Activated CD4-positive, alpha-beta memory T cell treated with anti-CD3 and anti-CD28 coated beads for 36 hours (primary cell): Measurements from ENCODE around the gene PLCB4. TPM values are rescaled to one million over a fixed set of nuclear protein-coding genes. Genes with fewer than 3 reads are reported as not detected.
"Not testable (repeated sequence)": the region's sequence is repeated elsewhere in the genome, so short reads cannot be mapped to it uniquely, and the experiment has no call there.

Experiments used
- CTCF ChIA-PET: fragments of 350-600 bp; sonication (Branson Sonifier 250); formaldehyde crosslinking; loops from one replicate; lab custom pipeline; 2021; ENCODE audit warnings: antibody characterized with exemption, inconsistent platforms; lab: Charles Lee
- POLR2A ChIA-PET: fragments of 350-600 bp; sonication (Branson Sonifier 250); formaldehyde crosslinking; loops from one replicate; lab custom pipeline; 2021; ENCODE audit warnings: antibody characterized with exemption; lab: Charles Lee
- DNase-seq: peaks from one replicate; pipeline ENCODE4 v3.0.0-alpha.2; 2020
- H3K27ac Mint-ChIP-seq: one replicate; pipeline ENCODE4 v1.8.0; 2021; ENCODE audit warnings: mixed read lengths
- H3K27me3 Mint-ChIP-seq: one replicate; pipeline ENCODE4 v1.8.0; 2021; ENCODE audit warnings: mixed read lengths
- H3K36me3 Mint-ChIP-seq: one replicate; pipeline ENCODE4 v1.8.0; 2021; ENCODE audit warnings: mixed read lengths
- H3K4me1 Mint-ChIP-seq: one replicate; pipeline ENCODE4 v1.8.0; 2021; ENCODE audit warnings: low read depth, mixed read lengths
- H3K4me3 Mint-ChIP-seq: one replicate; pipeline ENCODE4 v1.8.0; 2021; ENCODE audit warnings: mild to moderate bottlenecking, mixed read lengths
- H3K9me3 Mint-ChIP-seq: one replicate; pipeline ENCODE4 v1.8.0; 2021; ENCODE audit warnings: mixed read lengths
- intact Hi-C: fragments of 100-400 bp; cut with micrococcal nuclease; formaldehyde crosslinking; loops from one replicate; pipeline ENCODE4 v1.15.1; 2023
- total RNA-seq, 2 experiments: library from RNA; stranded (reverse); gene quantifications; one replicate each; pipeline ENCODE4 v1.2.3, GENCODE V29; 2021

Gene PLCB4
- total RNA-seq, 2 experiments from 2014 or later: not detected

DNA sequence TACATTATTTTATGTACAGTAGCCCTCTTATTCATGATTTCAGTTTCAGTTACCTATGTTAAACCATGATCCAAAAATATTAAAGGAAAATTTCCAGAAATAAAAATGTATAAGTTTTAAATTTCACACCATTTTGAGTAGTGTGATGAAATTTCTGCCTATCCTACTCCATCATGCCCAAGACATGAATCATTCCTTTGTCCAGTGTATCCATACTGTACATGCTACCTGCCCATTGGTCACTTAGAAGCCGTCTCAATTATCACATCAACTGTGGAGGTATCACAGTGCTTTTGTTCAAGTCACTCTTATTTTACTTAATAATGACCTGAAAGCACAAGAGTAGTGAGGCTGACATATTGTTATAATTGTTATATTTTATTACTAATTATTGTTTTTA is 32.3 kb upstream of the PLCB4 start:
- H3K27ac Mint-ChIP-seq: no peak overlapping the region
- H3K4me1 Mint-ChIP-seq: no peaks in the 10 kb centered on the region
- H3K4me3 Mint-ChIP-seq: no peak overlapping the region
- intact Hi-C loops: no loop called here
- H3K27me3 Mint-ChIP-seq: no peaks in the 10 kb centered on the region
- no peak for DNase-seq
- no peaks in the 10 kb centered on the region for H3K36me3 Mint-ChIP-seq
- CTCF ChIA-PET: no interaction called here
- POLR2A ChIA-PET: no interaction called here
- H3K9me3 Mint-ChIP-seq: peaks cover 23% of the 10 kb centered on the region

DNA sequence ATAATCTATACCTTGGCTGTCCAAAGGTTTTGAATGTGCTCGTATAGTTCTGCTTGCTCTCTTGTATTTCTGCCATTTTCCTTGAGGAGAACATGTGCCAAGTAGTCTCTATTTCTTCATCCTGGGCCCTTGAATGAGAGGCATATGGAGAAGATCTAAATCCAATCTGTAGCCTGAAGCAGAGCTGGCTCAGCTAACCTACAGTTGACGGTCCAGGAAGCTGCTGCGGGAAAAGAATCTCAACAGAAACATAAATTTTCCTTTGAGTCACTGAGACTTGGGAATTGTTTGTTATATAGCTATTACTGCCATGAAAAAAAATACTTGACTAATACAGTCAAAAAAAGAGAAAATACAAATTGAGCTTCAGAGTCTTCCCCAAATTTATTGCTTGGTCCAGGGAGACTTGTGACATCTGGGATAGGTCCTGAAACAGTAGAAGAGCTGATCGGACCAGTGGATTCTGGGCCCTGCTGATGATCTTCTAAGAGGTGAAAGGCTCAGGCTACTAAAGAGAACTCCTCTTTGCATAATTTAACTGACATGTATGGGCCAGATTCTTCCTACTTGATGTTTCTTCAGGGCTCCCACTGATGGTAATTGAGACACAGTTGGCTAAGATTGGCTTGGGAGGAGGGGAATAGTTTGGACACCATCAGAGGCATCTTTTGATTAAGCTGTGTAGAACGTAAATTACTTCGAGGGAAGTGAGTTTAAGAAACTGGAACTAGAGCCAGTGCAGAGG is 29.9 kb upstream of the PLCB4 start:
- CTCF ChIA-PET: no interaction called here
- Mint-ChIP-seq H3K27me3 (no peaks in the 10 kb centered on the region), H3K4me3 (no peak overlapping the region), H3K9me3 (peaks cover 12% of the 10 kb centered on the region), H3K27ac (no peak overlapping the region), H3K36me3 (no peaks in the 10 kb centered on the region), H3K4me1 (no peaks in the 10 kb centered on the region)
- no peak for DNase-seq
- intact Hi-C loops: no loop called here
- POLR2A ChIA-PET: no interaction called here

DNA sequence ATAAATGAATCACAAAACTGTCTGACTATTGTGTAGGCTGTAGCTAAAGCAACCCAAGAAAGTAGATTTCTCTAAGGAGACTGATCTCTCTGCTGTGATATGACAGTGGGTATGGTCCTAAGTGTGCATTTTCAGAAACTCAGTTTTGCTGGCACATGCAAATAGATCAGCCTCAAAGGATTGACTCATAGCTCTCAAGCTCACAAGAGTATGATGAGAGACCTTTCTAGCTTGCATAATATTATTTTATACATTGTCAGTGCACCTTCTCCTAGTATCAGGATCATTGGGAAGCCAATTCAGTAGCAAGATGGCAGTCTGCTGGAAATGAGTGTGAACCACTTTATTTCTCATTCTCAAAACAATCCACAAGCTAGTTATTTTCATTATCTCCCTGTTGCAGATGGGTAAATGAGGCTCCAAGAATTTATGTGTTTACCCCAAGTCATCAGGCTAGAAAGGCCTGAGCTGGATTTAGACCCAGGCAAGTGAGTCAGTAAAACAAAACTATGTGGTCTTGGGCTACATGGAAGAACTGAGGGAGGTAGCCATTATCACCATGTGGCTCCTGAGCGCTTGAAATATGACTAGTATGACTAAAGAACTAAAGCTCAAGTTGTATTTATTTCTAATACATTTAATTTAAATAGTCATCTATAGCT is 27.9 kb upstream of the PLCB4 start:
- DNase-seq: no peak
- ChIA-PET CTCF (no interaction called here), POLR2A (no interaction called here)
- Mint-ChIP-seq H3K4me3 (no peak overlapping the region), H3K9me3 (peaks cover 12% of the 10 kb centered on the region), H3K27ac (no peak overlapping the region), H3K4me1 (no peaks in the 10 kb centered on the region), H3K36me3 (no peaks in the 10 kb centered on the region), H3K27me3 (no peaks in the 10 kb centered on the region)
- intact Hi-C loops: no loop called here

DNA sequence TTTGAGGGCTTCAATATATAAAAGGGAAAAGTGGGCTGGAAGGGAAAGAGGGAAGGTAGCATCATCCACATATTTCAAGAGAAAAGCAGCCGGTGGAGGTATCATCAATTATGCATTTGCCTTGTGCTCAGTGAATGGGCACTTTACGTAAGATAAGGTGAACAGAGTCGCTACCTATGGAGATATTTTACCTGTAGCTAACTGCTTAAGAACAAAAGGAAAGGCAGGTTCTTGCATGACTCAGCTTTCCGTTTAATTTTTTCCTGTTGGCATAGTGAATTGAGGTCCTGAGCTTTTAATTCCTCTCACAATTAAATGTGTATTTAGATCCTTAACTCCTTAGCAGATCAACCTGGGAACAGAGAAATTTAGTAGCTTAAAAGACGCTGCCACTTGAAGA is 25.5 kb upstream of the PLCB4 start:
- Mint-ChIP-seq H3K9me3 (peaks cover 16% of the 10 kb centered on the region), H3K4me3 (no peak overlapping the region), H3K27ac (no peak overlapping the region), H3K27me3 (no peaks in the 10 kb centered on the region), H3K36me3 (no peaks in the 10 kb centered on the region), H3K4me1 (no peaks in the 10 kb centered on the region)
- DNase-seq: no peak
- CTCF ChIA-PET: no interaction called here
- POLR2A ChIA-PET: no interaction called here
- intact Hi-C loops: no loop called here

DNA sequence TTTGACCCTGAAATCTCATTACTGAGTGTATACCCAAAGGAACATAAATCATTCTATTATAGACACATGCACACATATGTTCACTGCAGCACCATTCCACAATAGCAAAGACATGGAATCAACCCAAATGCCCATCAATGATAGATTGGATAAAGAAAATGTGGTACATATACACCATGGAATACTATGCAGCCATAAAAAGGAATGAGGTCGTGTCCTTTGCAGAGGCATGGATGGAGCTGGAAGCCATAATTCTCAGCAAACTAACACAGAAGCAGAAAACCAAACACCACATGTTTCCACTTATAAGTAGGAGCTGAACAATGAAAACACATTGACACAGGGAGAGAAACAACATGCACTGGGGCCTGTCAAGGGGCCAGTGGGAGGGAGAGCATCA is 21.0 kb upstream of the PLCB4 start:
- POLR2A ChIA-PET, H3K27me3 Mint-ChIP-seq, H3K4me3 Mint-ChIP-seq: not testable (repeated sequence)

DNA sequence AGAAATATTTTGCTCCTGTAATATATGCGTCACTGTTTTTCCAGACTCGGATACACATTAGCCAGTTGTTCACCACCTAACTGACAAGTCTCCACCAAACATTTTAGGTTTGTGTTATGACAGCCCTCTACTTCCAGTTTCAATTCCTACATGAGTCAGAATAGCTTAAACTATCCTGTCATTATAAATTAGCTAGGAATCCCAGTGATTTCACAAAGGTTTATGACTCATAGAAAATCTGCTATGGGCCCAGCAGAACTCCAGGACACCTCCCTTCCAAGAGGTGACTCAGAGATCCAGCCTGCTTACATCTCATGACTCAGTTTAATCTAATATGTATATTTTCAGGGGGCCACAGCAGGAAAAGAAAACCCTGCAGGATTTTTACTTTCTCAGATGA is 17.4 kb upstream of the PLCB4 start:
- CTCF ChIA-PET: no interaction called here
- intact Hi-C loops: no loop called here
- no peaks in the 10 kb centered on the region for H3K4me1 Mint-ChIP-seq
- no peaks in the 10 kb centered on the region for H3K36me3 Mint-ChIP-seq
- H3K9me3 Mint-ChIP-seq: peaks cover 13% of the 10 kb centered on the region
- DNase-seq: no peak
- H3K27ac Mint-ChIP-seq: no peak overlapping the region
- POLR2A ChIA-PET: no interaction called here
- H3K4me3 Mint-ChIP-seq: no peak overlapping the region
- H3K27me3 Mint-ChIP-seq: no peaks in the 10 kb centered on the region

More for the DNA sequence above, 21.0 kb upstream of the PLCB4 start:
- peaks cover 13% of the 10 kb centered on the region for H3K9me3 Mint-ChIP-seq
- H3K36me3 Mint-ChIP-seq, H3K4me1 Mint-ChIP-seq, intact Hi-C loops, DNase-seq, H3K27ac Mint-ChIP-seq, CTCF ChIA-PET: not testable (repeated sequence)

DNA sequence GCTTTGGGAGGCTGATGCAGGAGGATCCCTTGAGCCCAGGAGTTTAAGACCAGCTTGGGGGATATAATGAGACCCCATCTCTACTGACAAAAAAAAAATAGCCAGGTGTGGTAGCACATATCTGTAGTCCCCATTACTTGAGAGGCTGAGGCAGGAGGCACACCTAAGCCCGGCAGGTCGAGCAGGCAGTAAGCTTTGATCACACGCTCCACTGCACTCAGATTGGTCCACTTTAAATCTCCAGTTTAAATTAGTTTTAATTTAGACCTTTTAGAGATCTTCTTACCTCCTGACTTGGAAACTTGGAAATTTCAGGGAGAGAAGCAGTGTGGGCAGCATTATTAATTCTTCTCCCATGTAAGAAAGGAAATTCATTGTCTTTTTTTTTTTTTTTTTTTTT is 16.8 kb upstream of the PLCB4 start:
- ChIA-PET POLR2A (no interaction called here), CTCF (no interaction called here)
- Mint-ChIP-seq H3K36me3 (no peaks in the 10 kb centered on the region), H3K4me1 (no peaks in the 10 kb centered on the region), H3K27ac (no peak overlapping the region), H3K9me3 (peaks cover 13% of the 10 kb centered on the region), H3K4me3 (no peak overlapping the region), H3K27me3 (no peaks in the 10 kb centered on the region)
- intact Hi-C loops: no loop called here
- no peak for DNase-seq

DNA sequence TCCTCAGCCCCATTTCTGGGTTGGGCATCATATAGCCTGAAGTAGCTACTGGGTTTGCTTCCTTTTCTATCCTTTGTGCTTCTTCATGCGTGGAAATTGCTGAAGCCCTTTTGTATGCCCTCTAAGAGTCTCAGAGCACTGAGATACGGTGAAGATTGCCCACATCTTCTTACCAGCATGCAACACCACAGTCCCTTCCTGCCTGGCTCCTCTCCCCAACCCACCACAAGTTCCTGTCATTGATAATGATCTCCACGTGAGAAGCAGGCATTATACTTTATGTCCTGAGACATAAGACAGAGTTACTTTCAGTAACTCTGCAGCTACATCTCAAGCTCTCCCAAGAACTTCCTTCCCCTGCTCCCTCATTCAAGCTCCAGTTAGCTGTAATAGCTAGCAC is 15.8 kb upstream of the PLCB4 start:
- ChIA-PET POLR2A (no interaction called here), CTCF (no interaction called here)
- Mint-ChIP-seq H3K36me3 (no peaks in the 10 kb centered on the region), H3K27me3 (no peaks in the 10 kb centered on the region), H3K4me1 (no peaks in the 10 kb centered on the region), H3K9me3 (peaks cover 7% of the 10 kb centered on the region), H3K4me3 (no peak overlapping the region), H3K27ac (no peak overlapping the region)
- intact Hi-C loops: no loop called here
- no peak for DNase-seq

DNA sequence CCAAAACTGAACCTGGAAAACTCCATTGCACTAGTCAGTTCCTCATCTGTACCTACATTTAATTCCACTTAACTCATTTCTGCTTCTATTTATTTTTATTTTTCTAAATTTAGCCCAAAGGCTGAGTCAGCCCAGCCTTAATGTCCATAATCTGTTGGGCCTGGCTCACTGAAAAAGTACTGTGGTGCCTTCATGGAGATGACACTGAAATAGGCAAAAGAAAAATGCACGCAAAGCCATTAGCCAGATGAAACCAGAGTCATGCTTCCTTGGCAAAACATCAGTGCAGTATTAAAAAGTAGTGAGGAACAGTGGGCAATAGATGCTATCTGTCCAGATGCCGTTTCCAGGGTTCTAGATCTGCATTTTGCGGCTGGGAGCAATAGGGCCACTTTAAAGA is 14.7 kb upstream of the PLCB4 start:
- DNase-seq: no peak
- Mint-ChIP-seq H3K36me3 (no peaks in the 10 kb centered on the region), H3K27ac (no peak overlapping the region), H3K9me3 (peaks cover 5% of the 10 kb centered on the region), H3K4me1 (no peaks in the 10 kb centered on the region), H3K4me3 (no peak overlapping the region), H3K27me3 (no peaks in the 10 kb centered on the region)
- POLR2A ChIA-PET: no interaction called here
- intact Hi-C loops: no loop called here
- CTCF ChIA-PET: no interaction called here

DNA sequence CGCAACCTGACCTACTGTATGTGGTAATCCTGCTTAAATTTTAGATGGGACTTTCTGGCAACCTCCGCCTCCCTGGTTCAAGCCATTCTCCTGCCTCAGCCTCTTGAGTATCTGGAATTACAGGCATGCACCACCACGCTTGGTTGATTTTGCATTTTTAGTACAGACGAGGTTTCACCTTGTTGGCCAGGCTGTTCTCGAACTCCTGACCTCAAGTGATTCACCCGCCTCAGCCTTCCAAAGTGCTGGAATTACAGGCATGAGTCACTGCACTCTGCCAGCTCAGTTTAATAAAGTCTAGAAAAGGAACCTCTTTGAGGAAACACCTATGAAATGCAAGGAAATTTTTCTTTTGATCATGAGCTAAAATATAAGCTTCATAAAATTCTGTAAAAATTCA is 9.0 kb upstream of the PLCB4 start:
- Mint-ChIP-seq H3K27ac (no peak overlapping the region), H3K4me1 (no peaks in the 10 kb centered on the region), H3K4me3 (no peak overlapping the region), H3K27me3 (no peaks in the 10 kb centered on the region), H3K36me3 (no peaks in the 10 kb centered on the region), H3K9me3 (peaks cover 9% of the 10 kb centered on the region)
- POLR2A ChIA-PET: no interaction called here
- CTCF ChIA-PET: no interaction called here
- intact Hi-C loops: no loop called here
- no peak for DNase-seq

DNA sequence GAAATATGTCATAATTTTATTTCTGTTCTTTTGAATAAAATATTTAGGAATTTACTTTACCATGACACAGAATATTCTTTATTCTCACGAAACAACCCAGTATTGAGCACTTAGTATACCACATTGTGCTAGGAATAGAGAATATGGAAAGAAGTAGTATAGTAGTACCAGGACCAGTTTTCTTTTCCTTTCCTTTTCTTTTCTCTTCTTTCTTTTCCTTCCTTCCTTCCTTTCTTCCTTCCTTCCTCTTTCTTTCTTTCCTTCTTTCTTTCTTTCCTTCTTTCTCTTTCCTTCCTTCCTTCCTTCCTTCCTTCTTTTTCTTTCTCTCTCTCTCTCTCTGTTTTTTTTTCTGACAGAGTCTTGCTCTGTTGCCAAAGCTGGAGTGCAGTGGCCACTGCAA is 7.5 kb upstream of the PLCB4 start:
- no peaks in the 10 kb centered on the region for H3K36me3 Mint-ChIP-seq
- no peaks in the 10 kb centered on the region for H3K27me3 Mint-ChIP-seq
- intact Hi-C loops: no loop called here
- no peak overlapping the region for H3K27ac Mint-ChIP-seq
- CTCF ChIA-PET: no interaction called here
- POLR2A ChIA-PET: no interaction called here
- H3K4me3 Mint-ChIP-seq: no peak overlapping the region
- no peaks in the 10 kb centered on the region for H3K4me1 Mint-ChIP-seq
- DNase-seq: no peak
- H3K9me3 Mint-ChIP-seq: peaks cover 9% of the 10 kb centered on the region

DNA sequence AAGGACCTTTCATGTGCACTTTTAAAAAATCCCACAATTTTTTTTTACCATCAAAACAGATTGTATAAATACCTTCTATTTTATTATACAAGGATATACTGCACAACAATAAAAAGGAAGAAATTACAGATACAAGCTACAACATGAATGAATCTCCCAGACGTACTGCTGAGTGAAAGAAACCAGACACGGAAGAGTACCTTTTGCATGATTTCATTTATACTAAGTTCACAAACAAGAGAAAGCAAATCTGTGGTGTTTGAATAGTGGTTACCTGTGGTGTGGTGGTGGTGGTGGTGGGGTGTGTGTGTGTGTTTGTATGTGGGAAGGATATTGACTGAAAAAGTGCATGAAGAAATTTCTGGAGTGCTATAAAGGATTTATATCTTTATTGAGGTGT is 6.8 kb upstream of the PLCB4 start:
- no peak for DNase-seq
- intact Hi-C loops: no loop called here
- Mint-ChIP-seq H3K27ac (no peak overlapping the region), H3K4me1 (no peaks in the 10 kb centered on the region), H3K36me3 (no peaks in the 10 kb centered on the region), H3K27me3 (no peaks in the 10 kb centered on the region), H3K4me3 (no peak overlapping the region), H3K9me3 (peaks cover 9% of the 10 kb centered on the region)
- POLR2A ChIA-PET: no interaction called here
- CTCF ChIA-PET: no interaction called here

DNA sequence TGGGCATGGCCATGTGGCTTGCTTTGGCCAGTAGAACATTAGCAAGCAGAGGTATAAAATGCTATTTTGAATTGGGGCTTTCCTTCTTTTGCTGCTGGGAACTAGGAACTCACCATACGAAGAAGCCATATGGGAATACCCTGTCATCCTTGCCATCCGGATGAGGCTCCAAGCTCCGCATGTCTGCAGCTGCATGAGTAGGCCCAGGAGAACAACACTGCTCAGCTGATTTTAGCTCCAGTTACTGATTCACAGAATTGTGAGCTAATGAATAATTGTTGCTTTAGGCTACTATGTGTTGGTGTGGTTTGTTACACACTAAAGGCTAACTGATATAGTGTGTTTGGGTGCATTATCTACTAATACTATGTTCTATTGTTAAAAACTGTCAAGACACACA is 2.7 kb upstream of the PLCB4 start:
- ChIA-PET CTCF (no interaction called here), POLR2A (no interaction called here)
- Mint-ChIP-seq H3K4me3 (no peak overlapping the region), H3K36me3 (peaks cover 2% of the 10 kb centered on the region), H3K27ac (no peak overlapping the region), H3K27me3 (peaks cover 15% of the 10 kb centered on the region), H3K4me1 (peaks cover 2% of the 10 kb centered on the region), H3K9me3 (peaks cover 9% of the 10 kb centered on the region)
- intact Hi-C loops: no loop called here
- no peak for DNase-seq
